Endothelial cell (in vitro differentiated cells): ENCODE results near the gene FHL1. TPM values are rescaled to one million over a fixed set of nuclear protein-coding genes. Genes with fewer than 3 reads are reported as not detected.

Source experiments
- DNase-seq: peaks from one replicate; pipeline ENCODE4 v3.0.0; 2021; ENCODE audit warnings: low spot score
- H3K27ac Mint-ChIP-seq: one replicate; pipeline ENCODE4 v1.8.0; 2021; ENCODE audit warnings: mixed read lengths, inconsistent platforms; ENCODE audit not compliant: unreplicated experiment
- H3K27me3 Mint-ChIP-seq: one replicate; pipeline ENCODE4 v1.8.0; 2021; ENCODE audit warnings: mild to moderate bottlenecking, moderate library complexity, mixed read lengths, inconsistent platforms; ENCODE audit not compliant: unreplicated experiment
- H3K36me3 Mint-ChIP-seq: one replicate; pipeline ENCODE4 v1.8.0; 2021; ENCODE audit warnings: mild to moderate bottlenecking, low read depth, mixed read lengths, inconsistent platforms; ENCODE audit not compliant: unreplicated experiment
- H3K4me1 Mint-ChIP-seq: one replicate; pipeline ENCODE4 v1.8.0; 2021; ENCODE audit warnings: mild to moderate bottlenecking, mixed read lengths, inconsistent platforms; ENCODE audit not compliant: unreplicated experiment
- H3K4me3 Mint-ChIP-seq: one replicate; pipeline ENCODE4 v1.8.0; 2021; ENCODE audit warnings: mild to moderate bottlenecking, mixed read lengths, inconsistent platforms; ENCODE audit not compliant: unreplicated experiment
- H3K9me3 Mint-ChIP-seq: one replicate; pipeline ENCODE4 v1.8.0; 2021; ENCODE audit warnings: mixed read lengths, inconsistent platforms; ENCODE audit not compliant: unreplicated experiment
- CTCF ChIP-seq: fragments of 200-600 bp; sonication (generic); IDR thresholded peaks from one replicate; pipeline ENCODE4 v1.5.0; 2021; ENCODE audit warnings: antibody characterized with exemption; ENCODE audit not compliant: unreplicated experiment
- total RNA-seq: library from RNA; stranded (reverse); fragmentation: NEBNext Ultra II Directional; extraction: Animal tissue kit (Norgen Biotek cat#: 25700); gene quantifications from one replicate; pipeline ENCODE4 v1.2.1, GENCODE V29; 2021; ENCODE audit not compliant: unreplicated experiment

FHL1 gene
- total RNA-seq, 1 donor from 2014 or later: 5.6 TPM

GRCh38 chrX:136183917-136184316, 36.6 kb downstream of the FHL1 start:
- H3K27ac Mint-ChIP-seq: no peak overlapping the region
- H3K4me1 Mint-ChIP-seq: no peaks in the 10 kb centered on the region
- no peaks in the 10 kb centered on the region for H3K9me3 Mint-ChIP-seq
- no peak for DNase-seq
- no peaks in the 10 kb centered on the region for H3K36me3 Mint-ChIP-seq
- no peaks in the 10 kb centered on the region for H3K27me3 Mint-ChIP-seq
- no peak for TF ChIP-seq CTCF
- no peak overlapping the region for H3K4me3 Mint-ChIP-seq

- Mint-ChIP-seq H3K9me3 (no peaks in the 10 kb centered on the region), H3K36me3 (no peaks in the 10 kb centered on the region), H3K4me3 (no peak overlapping the region), H3K27ac (no peak overlapping the region), H3K27me3 (peaks cover 1% of the 10 kb centered on the region), H3K4me1 (no peaks in the 10 kb centered on the region)
- DNase-seq: no peak
- TF ChIP-seq CTCF: no peak
These were observed 38.2 kb downstream of the FHL1 start for GRCh38 chrX:136185401-136186022.

- no peak for DNase-seq
- TF ChIP-seq CTCF: no peak
- Mint-ChIP-seq H3K36me3 (no peaks in the 10 kb centered on the region), H3K4me3 (no peak overlapping the region), H3K27me3 (peaks cover 1% of the 10 kb centered on the region), H3K4me1 (peaks cover 2% of the 10 kb centered on the region), H3K9me3 (no peaks in the 10 kb centered on the region), H3K27ac (no peak overlapping the region)
These were observed 38.7 kb downstream of the FHL1 start for GRCh38 chrX:136186023-136186413.

GRCh38 chrX:136189222-136189621, 41.9 kb downstream of the FHL1 start:
- peaks cover 16% of the 10 kb centered on the region for H3K4me1 Mint-ChIP-seq

More at GRCh38 chrX:136189222-136189621, 41.9 kb downstream of the FHL1 start:
- Mint-ChIP-seq H3K27me3 (peaks cover 3% of the 10 kb centered on the region), H3K9me3 (no peaks in the 10 kb centered on the region), H3K36me3 (no peaks in the 10 kb centered on the region), H3K4me3 (no peak overlapping the region), H3K27ac (no peak overlapping the region)
- no peak for TF ChIP-seq CTCF
- DNase-seq: no peak
